Neural progenitor cell (in vitro differentiated cells): ENCODE measurements around the gene MAN1A2.

Experiments used
- EZH2 ChIP-seq: fragments of 200-600 bp; sonication (generic); IDR thresholded peaks from 2 replicates; pipeline ENCODE4 v1.6.1; 2017; ENCODE audit warnings: antibody characterized with exemption, mild to moderate bottlenecking, moderate library complexity
- EZH2phosphoT487 ChIP-seq: fragments of 200-600 bp; sonication (generic); IDR thresholded peaks from 2 replicates; pipeline ENCODE4 v1.6.1; 2017; ENCODE audit warnings: antibody characterized with exemption
- TF ChIP-seq, protein P1 (sequence below): fragments of 200-600 bp; sonication (generic); IDR thresholded peaks from 2 replicates; pipeline ENCODE4 v1.5.1; 2017; ENCODE audit warnings: antibody characterized with exemption, mild to moderate bottlenecking

DNA sequence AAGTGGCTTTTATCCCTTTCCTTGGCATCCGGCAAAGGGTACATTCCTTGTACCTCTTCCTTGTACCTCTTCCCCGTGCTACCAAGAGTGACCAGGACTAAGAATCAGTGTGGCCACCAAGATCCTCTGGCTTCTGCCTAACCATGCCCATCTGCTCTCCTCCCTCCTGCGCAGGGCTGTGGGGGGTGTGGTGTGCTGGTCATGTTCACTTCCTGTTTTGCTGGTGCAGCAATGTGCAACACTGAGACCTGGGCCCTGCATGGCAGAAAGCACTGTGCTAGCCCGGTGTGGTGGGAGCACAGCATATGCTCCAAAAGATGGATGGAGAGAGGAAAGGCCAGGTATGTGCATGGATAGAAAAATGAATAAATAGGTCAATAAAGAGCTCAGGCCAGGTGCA is 205.3 kb downstream of the MAN1A2 start:
- TF ChIP-seq, protein P1, sequence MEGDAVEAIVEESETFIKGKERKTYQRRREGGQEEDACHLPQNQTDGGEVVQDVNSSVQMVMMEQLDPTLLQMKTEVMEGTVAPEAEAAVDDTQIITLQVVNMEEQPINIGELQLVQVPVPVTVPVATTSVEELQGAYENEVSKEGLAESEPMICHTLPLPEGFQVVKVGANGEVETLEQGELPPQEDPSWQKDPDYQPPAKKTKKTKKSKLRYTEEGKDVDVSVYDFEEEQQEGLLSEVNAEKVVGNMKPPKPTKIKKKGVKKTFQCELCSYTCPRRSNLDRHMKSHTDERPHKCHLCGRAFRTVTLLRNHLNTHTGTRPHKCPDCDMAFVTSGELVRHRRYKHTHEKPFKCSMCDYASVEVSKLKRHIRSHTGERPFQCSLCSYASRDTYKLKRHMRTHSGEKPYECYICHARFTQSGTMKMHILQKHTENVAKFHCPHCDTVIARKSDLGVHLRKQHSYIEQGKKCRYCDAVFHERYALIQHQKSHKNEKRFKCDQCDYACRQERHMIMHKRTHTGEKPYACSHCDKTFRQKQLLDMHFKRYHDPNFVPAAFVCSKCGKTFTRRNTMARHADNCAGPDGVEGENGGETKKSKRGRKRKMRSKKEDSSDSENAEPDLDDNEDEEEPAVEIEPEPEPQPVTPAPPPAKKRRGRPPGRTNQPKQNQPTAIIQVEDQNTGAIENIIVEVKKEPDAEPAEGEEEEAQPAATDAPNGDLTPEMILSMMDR = no peak
- TF ChIP-seq EZH2 = no peak
- TF ChIP-seq EZH2phosphoT487 = no peak
